Ovary (tissue), 3 donors: ENCODE measurements around the gene RANBP10.

ENCODE experiments used
- POLR2A ChIP-seq: fragments of 450-650 bp; IDR thresholded peaks from one replicate; pipeline ENCODE4 v1.6.1; 2017; ENCODE audit warnings: antibody characterized with exemption, mild to moderate bottlenecking, moderate library complexity
- TF ChIP-seq, protein P1 (sequence below), 3 donors: fragments of 450-650 bp in 2 of 3; fragments of 200-600 bp in 1 of 3; IDR thresholded peaks; one replicate each; pipeline versions ENCODE4 v1.5.1 to v1.8.0; 2016 to 2022; ENCODE audit warnings: antibody characterized with exemption in 3 of 3, mild to moderate bottlenecking in 1 of 3
- donor health status: DM: no; HTN: no; CAD: no.

DNA sequence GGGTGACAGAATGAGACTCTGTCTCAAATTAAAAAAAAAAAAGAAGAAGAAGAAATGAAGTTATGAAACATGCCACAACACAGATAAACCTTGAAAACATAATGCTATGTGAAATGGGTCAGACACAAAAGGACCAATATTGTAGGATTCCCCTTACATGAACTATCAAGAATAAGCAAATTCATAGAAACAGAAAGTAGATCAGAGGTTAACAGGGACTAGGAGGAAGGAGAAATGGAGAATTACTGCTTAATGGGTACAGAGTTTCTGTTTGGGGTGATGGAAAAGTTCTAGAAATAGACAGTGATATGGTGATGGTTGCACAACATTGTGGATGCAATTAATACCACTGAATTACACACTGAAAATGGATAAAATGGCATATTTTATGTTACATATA, 16.3 kb downstream of the RANBP10 start:
- TF ChIP-seq, protein P1, sequence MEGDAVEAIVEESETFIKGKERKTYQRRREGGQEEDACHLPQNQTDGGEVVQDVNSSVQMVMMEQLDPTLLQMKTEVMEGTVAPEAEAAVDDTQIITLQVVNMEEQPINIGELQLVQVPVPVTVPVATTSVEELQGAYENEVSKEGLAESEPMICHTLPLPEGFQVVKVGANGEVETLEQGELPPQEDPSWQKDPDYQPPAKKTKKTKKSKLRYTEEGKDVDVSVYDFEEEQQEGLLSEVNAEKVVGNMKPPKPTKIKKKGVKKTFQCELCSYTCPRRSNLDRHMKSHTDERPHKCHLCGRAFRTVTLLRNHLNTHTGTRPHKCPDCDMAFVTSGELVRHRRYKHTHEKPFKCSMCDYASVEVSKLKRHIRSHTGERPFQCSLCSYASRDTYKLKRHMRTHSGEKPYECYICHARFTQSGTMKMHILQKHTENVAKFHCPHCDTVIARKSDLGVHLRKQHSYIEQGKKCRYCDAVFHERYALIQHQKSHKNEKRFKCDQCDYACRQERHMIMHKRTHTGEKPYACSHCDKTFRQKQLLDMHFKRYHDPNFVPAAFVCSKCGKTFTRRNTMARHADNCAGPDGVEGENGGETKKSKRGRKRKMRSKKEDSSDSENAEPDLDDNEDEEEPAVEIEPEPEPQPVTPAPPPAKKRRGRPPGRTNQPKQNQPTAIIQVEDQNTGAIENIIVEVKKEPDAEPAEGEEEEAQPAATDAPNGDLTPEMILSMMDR (IDR thresholded peaks at IDR 0.05) = no peak
- no peak for TF ChIP-seq POLR2A
